H1 (cell line): ENCODE measurements around the gene GINS2. TPM values are rescaled to one million over a fixed set of nuclear protein-coding genes. Genes with fewer than 3 reads are reported as not detected.

ENCODE experiments used
- CTCF ChIA-PET: fragments of 300-600 bp; sonication (Branson Sonifier 250); formaldehyde crosslinking; loops from one replicate; lab custom pipeline; 2021; ENCODE audit not compliant: partially characterized antibody; lab: Charles Lee
- POLR2A ChIA-PET: fragments of 300-600 bp; sonication (Branson Sonifier 250); formaldehyde crosslinking; loops from one replicate; lab custom pipeline; 2021; ENCODE audit warnings: inconsistent platforms; ENCODE audit not compliant: partially characterized antibody; lab: Charles Lee
- DNase-seq, 2 experiments: peaks; one replicate each; pipeline versions ENCODE4 v3.0.0 to v3.0.0-alpha.2; 2010 to 2022; ENCODE audit warnings: low spot score in 2 of 2, low read depth in 1 of 2, mixed read lengths in 1 of 2
- FAIRE-seq: peaks from 2 replicates; lab custom pipeline; 2011; peaks lifted over from hg19 to GRCh38; lab: Jason Lieb, UNC
- H2AFZ ChIP-seq: 2 replicates; pipeline ENCODE4 v1.8.1; 2012; ENCODE audit warnings: low read length, inconsistent platforms
- H2AK5ac ChIP-seq: 2 replicates; pipeline ENCODE4 v1.6.1; 2013; ENCODE audit warnings: low read depth, low read length
- H2BK120ac ChIP-seq: replicated peaks from 2 replicates; pipeline ENCODE3; 2013; ENCODE audit warnings: low read depth, low read length, inconsistent platforms
- H2BK12ac ChIP-seq: 2 replicates; pipeline ENCODE4 v1.6.1; 2013; ENCODE audit warnings: low read depth, low read length
- H2BK15ac ChIP-seq: 2 replicates; pipeline ENCODE4 v1.6.1; 2013; ENCODE audit warnings: low read length
- H2BK20ac ChIP-seq: 2 replicates; pipeline ENCODE4 v1.6.1; 2013; ENCODE audit warnings: low read length
- H2BK5ac ChIP-seq: 2 replicates; pipeline ENCODE4 v1.6.1; 2013; ENCODE audit warnings: low read depth, low read length
- H3K14ac ChIP-seq: 2 replicates; pipeline ENCODE4 v1.6.1; 2013; ENCODE audit warnings: inconsistent platforms; ENCODE audit not compliant: insufficient read length
- H3K18ac ChIP-seq: 2 replicates; pipeline ENCODE4 v1.6.1; 2013; ENCODE audit warnings: low read length; ENCODE audit errors: extremely low read depth
- H3K23ac ChIP-seq: 2 replicates; pipeline ENCODE4 v1.6.1; 2013; ENCODE audit warnings: inconsistent platforms; ENCODE audit not compliant: insufficient read length
- H3K23me2 ChIP-seq: 2 replicates; pipeline ENCODE4 v1.6.1; 2013; ENCODE audit warnings: low read depth, low read length
- H3K27ac ChIP-seq: 2 replicates; pipeline ENCODE4 v1.6.1; 2011; ENCODE audit warnings: low read depth, low read length, inconsistent platforms
- H3K27me3 ChIP-seq, 4 experiments: replicated peaks in 1 of 4; 1 replicate in 1 of 4; 2 replicates in 3 of 4; pipeline versions ENCODE4 v1.6.1 to v1.8.1; 2011 to 2013; ENCODE audit warnings: low read length in 3 of 4, mild to moderate bottlenecking in 3 of 4, inconsistent platforms in 2 of 4, mixed read lengths in 2 of 4, moderate library complexity in 1 of 4; ENCODE audit not compliant: control insufficient read depth in 3 of 4, insufficient read depth in 3 of 4; ENCODE audit errors: extremely low read depth in 1 of 4
- H3K36me3 ChIP-seq, 4 experiments: 2 replicates each; pipeline versions ENCODE4 v1.6.1 to v1.8.1; 2011 to 2013; ENCODE audit warnings: mild to moderate bottlenecking in 4 of 4, low read length in 3 of 4, moderate library complexity in 2 of 4, control low read depth in 1 of 4, inconsistent platforms in 1 of 4; ENCODE audit not compliant: insufficient read depth in 4 of 4, control insufficient read depth in 2 of 4
- H3K4ac ChIP-seq: replicated peaks from 2 replicates; pipeline ENCODE3; 2013; ENCODE audit warnings: low read length, low read depth, mixed read lengths, inconsistent platforms; ENCODE audit not compliant: insufficient read length
- H3K4me1 ChIP-seq, 4 experiments: replicated peaks in 1 of 4; 1 replicate in 1 of 4; 2 replicates in 3 of 4; pipeline versions ENCODE4 v1.6.1 to v1.8.1; 2011 to 2013; ENCODE audit warnings: low read length in 3 of 4, inconsistent platforms in 2 of 4, mixed read lengths in 1 of 4; ENCODE audit not compliant: insufficient read depth in 4 of 4, control insufficient read depth in 3 of 4
- H3K4me2 ChIP-seq, 2 experiments: 2 replicates each; pipeline versions ENCODE4 v1.6.1 to v1.8.1; 2011 to 2013; ENCODE audit warnings: low read depth in 2 of 2, low read length in 2 of 2, control low read depth in 1 of 2, inconsistent platforms in 1 of 2, mild to moderate bottlenecking in 1 of 2; ENCODE audit not compliant: insufficient read depth in 1 of 2
- H3K4me3 ChIP-seq, 4 experiments: fragments of 200-600, 300-600 bp in 1 of 4; sonication (generic), shearing (Covaris generic), sonication (Bioruptor Twin) in 1 of 4; 2 replicates each; pipeline versions ENCODE4 v1.5.1 to v1.8.1; 2011 to 2016; ENCODE audit warnings: low read length in 4 of 4, low read depth in 3 of 4, control low read depth in 2 of 4, inconsistent platforms in 2 of 4, mild to moderate bottlenecking in 2 of 4, mixed read lengths in 1 of 4, moderate library complexity in 1 of 4; ENCODE audit not compliant: insufficient read depth in 2 of 4; ENCODE audit errors: extremely low read depth in 1 of 4
- H3K56ac ChIP-seq: replicated peaks from 2 replicates; pipeline ENCODE3; 2013; ENCODE audit warnings: low read depth, mild to moderate bottlenecking, mixed read lengths, low read length, inconsistent platforms; ENCODE audit not compliant: insufficient read length
- H3K79me1 ChIP-seq: 2 replicates; pipeline ENCODE4 v1.6.1; 2013; ENCODE audit warnings: low read depth, low read length, control low read depth
- H3K79me2 ChIP-seq, 2 experiments: 2 replicates each; pipeline versions ENCODE4 v1.6.1 to v1.8.1; 2012 to 2013; ENCODE audit warnings: low read length in 2 of 2, mild to moderate bottlenecking in 2 of 2, inconsistent platforms in 1 of 2; ENCODE audit not compliant: insufficient read depth in 2 of 2, control insufficient read depth in 1 of 2
- H3K9ac ChIP-seq, 4 experiments: replicated peaks in 1 of 4; 1 replicate in 1 of 4; 2 replicates in 3 of 4; pipeline versions ENCODE4 v1.6.1 to v1.8.1; 2011 to 2013; ENCODE audit warnings: low read depth in 3 of 4, low read length in 3 of 4, control low read depth in 2 of 4, mild to moderate bottlenecking in 2 of 4, moderate library complexity in 2 of 4, inconsistent platforms in 1 of 4; ENCODE audit errors: extremely low read depth in 1 of 4
- H3K9me3 ChIP-seq, 2 experiments: 2 replicates each; pipeline versions ENCODE4 v1.6.1 to v1.8.1; 2012 to 2013; ENCODE audit warnings: mild to moderate bottlenecking in 2 of 2, moderate library complexity in 2 of 2, control low read depth in 1 of 2, inconsistent platforms in 1 of 2, low read depth in 1 of 2, low read length in 1 of 2, mixed read lengths in 1 of 2; ENCODE audit not compliant: insufficient read depth in 2 of 2
- H4K20me1 ChIP-seq, 2 experiments: replicated peaks in 1 of 2; 2 replicates each; pipeline versions ENCODE3 to v1.8.1; 2011 to 2013; ENCODE audit warnings: inconsistent platforms in 2 of 2, low read length in 2 of 2, mild to moderate bottlenecking in 1 of 2; ENCODE audit not compliant: insufficient read depth in 2 of 2, control insufficient read depth in 1 of 2
- H4K5ac ChIP-seq: 2 replicates; pipeline ENCODE4 v1.6.1; 2013; ENCODE audit warnings: low read length, low read depth, mixed read lengths, inconsistent platforms; ENCODE audit not compliant: insufficient read length
- H4K8ac ChIP-seq: 2 replicates; pipeline ENCODE4 v1.8.0; 2013; ENCODE audit warnings: mild to moderate bottlenecking, moderate library complexity, low read length, inconsistent platforms; ENCODE audit not compliant: insufficient read depth; ENCODE audit errors: extremely low read depth
- H4K91ac ChIP-seq: replicated peaks from 2 replicates; pipeline ENCODE3; 2013; ENCODE audit warnings: low read length, mixed read lengths, inconsistent platforms; ENCODE audit not compliant: insufficient read length
- E2F6 ChIP-seq: IDR thresholded peaks from 2 replicates; pipeline ENCODE4 v1.6.1; 2012; ENCODE audit warnings: inconsistent platforms
- RBBP5 ChIP-seq: IDR thresholded peaks from 2 replicates; pipeline ENCODE4 v1.7.1; 2012; ENCODE audit warnings: low read depth, mild to moderate bottlenecking, inconsistent platforms, low read length, moderate library complexity, borderline replicate concordance
- SP1 ChIP-seq: IDR thresholded peaks from 2 replicates; pipeline ENCODE4 v1.6.1; 2011; ENCODE audit warnings: low read depth, low read length
- WGBS, 2 experiments: shearing (Covaris generic) in 1 of 2; methylation state at CpG; one replicate each; pipeline versions ENCODE4 v1.1.6 to v1.1.7; 2013 to 2015; ENCODE audit warnings: low lambda C conversion rate in 2 of 2, mixed read lengths in 2 of 2, inconsistent platforms in 1 of 2, low coverage in 1 of 2, missing lambda C conversion rate in 1 of 2; ENCODE audit not compliant: insufficient replicate concordance in 2 of 2, insufficient coverage in 1 of 2, insufficient read length in 1 of 2; ENCODE audit errors: extremely low coverage in 1 of 2, missing lambda C conversion rate in 1 of 2; 5-methylcytosine and 5-hydroxymethylcytosine counted together
- polyA plus RNA-seq, 7 experiments: library from polyadenylated mRNA; depleted of rRNA in 3 of 7; stranded (reverse) in 5 of 7; unstranded in 2 of 7; fragments of >200 nt in 5 of 7; fragments of 200-250 nt in 2 of 7; gene quantifications; 1 replicate in 5 of 7; 2 replicates in 1 of 7; 4 replicates in 1 of 7; pipeline versions ENCODE4 v1.2.1 to v1.2.3, GENCODE V29; 2011 to 2013; ENCODE audit warnings: missing spikeins in 2 of 7, mixed read lengths in 2 of 7
- total RNA-seq: library from RNA; stranded (reverse); fragmentation: NEBNext Ultra II Directional; extraction: Animal tissue kit (Norgen Biotek cat#: 25700); gene quantifications from 2 replicates; pipeline ENCODE4 v1.2.1, GENCODE V29; 2021

The GINS2 gene
- total and polyA plus RNA-seq, 2 of the 8 experiments (the other 6 are each of a cell fraction or from before 2014, with no cell fraction given): 29.4 to 59.1 TPM

- no peak overlapping the region for H3K56ac ChIP-seq
- H3K4me2 ChIP-seq: peak overlapping the region; percentile 65 to 72
- FAIRE-seq (no peak), DNase-seq (no peak)
- peak overlapping the region; percentile 84 for H4K91ac ChIP-seq
- H3K9ac ChIP-seq: no peak overlapping the region
- peaks cover 0 to 3% of the 10 kb centered on the region in 2 experiments for H4K20me1 ChIP-seq
- no peaks in the 10 kb centered on the region for H3K79me1 ChIP-seq
- H3K9me3 ChIP-seq: peaks cover 5 to 6% of the 10 kb centered on the region in 2 experiments; a peak in 3 of 4 replicates
- H3K23me2 ChIP-seq: peaks cover 8% of the 10 kb centered on the region; the same call in 1 of the 2 replicates
- no peak overlapping the region; the same call in 1 of the 2 replicates for H4K8ac ChIP-seq
- H3K27me3 ChIP-seq: peaks cover 0 to 7% (median 2%) of the 10 kb centered on the region in 4 experiments; a peak in 3 of 7 replicates
- no peak overlapping the region; the same call in 1 of the 2 replicates for H3K18ac ChIP-seq
- H2BK15ac ChIP-seq: peak overlapping the region; percentile 75; the same call in 1 of the 2 replicates
- H2AK5ac ChIP-seq: no peak overlapping the region
- H3K27ac ChIP-seq: no peak overlapping the region
- H3K36me3 ChIP-seq: no peaks in the 10 kb centered on the region
- CTCF ChIA-PET: interaction anchor here (0.6 to 20.7 kb wide), 10 partner anchors 9 to 426 kb away, joined by 3 to 620 read pairs (median 4); partner anchors contain the start of gene GINS2
- H2BK120ac ChIP-seq: peak overlapping the region; percentile 50
- H3K4me1 ChIP-seq: peaks cover 0 to 10% (median 7%) of the 10 kb centered on the region in 4 experiments; a peak in 6 of 7 replicates
- WGBS, 2 experiments: 47% methylated on average over 21 of the region's 22 CpGs; no CpG with 5 or more reads in 1 of the 2 experiments
- H4K5ac ChIP-seq: no peak overlapping the region
- H2AFZ ChIP-seq: no peak overlapping the region
- POLR2A ChIA-PET: interaction anchor here (0.6 to 3.1 kb wide), 10 partner anchors 9 to 183 kb away, joined by 3 to 14 read pairs (median 4); partner anchors contain the start of gene GINS2
- peak overlapping the region; percentile 30; the same call in 1 of the 2 replicates for H2BK5ac ChIP-seq
- peak overlapping the region; percentile 98 for H2BK12ac ChIP-seq
- peak overlapping the region; percentile 15 to 52 (median 20); a peak in 6 of 8 replicates for H3K4me3 ChIP-seq
- H2BK20ac ChIP-seq: peak overlapping the region; percentile 95; the same call in 1 of the 2 replicates
- no peak overlapping the region for H3K14ac ChIP-seq
- no peaks in the 10 kb centered on the region for H3K79me2 ChIP-seq
- H3K4ac ChIP-seq: no peak overlapping the region
- H3K23ac ChIP-seq: no peak overlapping the region
- TF ChIP-seq E2F6: no peak
- TF ChIP-seq RBBP5: no peak
- TF ChIP-seq SP1: no peak
Measured at GRCh38 chr16:85715169-85716021, 26.6 kb upstream of the GINS2 start.
